ENCODE data around the gene PCNX2.
A peak's percentile ranks its signal among the peaks of the same experiment; 100 is the strongest.

The PCNX2 gene, protein sequence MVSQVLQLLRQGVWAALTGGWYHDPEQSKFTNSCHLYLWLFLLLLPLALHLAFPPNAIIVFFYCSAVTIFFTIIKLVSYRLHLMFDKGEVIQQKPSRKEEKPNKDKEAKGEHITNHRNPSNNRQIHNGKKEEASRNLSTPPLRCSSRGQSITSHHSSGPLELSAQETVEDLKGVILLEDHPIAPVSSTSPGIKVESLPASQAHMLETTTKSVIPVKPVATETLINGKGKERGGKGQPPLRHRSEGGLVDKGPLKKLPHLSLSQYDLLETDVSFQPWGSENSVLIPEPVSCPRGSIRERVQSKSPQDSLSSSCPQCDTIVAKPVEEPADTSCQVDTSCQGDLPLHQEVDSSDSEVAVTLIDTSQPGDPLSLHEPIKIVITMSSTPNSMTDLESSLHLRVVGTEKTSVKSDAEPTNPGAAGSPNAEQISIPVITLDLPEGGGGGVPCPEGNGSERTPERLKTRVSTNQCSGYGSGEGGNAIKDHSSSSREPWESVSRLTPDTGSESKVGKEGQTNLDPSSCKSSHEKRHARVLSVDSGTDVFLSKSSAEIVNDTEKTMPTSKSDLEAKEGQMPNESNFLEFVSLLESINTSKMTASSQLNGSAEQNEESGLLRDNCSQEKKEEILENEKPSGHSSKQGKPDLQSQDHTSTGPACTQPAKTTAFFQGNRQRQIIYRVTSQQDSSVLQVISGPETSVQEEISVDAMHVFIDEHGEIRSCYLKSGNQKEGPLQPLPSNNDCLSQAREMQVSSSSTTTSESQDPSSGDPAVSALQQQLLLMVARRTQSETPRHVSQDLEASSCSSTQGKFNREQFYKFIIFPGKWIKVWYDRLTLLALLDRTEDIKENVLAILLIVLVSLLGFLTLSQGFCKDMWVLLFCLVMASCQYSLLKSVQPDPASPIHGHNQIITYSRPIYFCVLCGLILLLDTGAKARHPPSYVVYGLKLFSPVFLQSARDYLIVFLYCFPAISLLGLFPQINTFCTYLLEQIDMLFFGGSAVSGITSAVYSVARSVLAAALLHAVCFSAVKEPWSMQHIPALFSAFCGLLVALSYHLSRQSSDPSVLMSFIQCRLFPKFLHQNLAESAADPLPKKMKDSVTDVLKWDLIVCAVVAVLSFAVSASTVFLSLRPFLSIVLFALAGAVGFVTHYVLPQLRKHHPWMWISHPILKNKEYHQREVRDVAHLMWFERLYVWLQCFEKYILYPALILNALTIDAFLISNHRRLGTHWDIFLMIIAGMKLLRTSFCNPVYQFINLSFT (N-terminal part only)

DNA sequence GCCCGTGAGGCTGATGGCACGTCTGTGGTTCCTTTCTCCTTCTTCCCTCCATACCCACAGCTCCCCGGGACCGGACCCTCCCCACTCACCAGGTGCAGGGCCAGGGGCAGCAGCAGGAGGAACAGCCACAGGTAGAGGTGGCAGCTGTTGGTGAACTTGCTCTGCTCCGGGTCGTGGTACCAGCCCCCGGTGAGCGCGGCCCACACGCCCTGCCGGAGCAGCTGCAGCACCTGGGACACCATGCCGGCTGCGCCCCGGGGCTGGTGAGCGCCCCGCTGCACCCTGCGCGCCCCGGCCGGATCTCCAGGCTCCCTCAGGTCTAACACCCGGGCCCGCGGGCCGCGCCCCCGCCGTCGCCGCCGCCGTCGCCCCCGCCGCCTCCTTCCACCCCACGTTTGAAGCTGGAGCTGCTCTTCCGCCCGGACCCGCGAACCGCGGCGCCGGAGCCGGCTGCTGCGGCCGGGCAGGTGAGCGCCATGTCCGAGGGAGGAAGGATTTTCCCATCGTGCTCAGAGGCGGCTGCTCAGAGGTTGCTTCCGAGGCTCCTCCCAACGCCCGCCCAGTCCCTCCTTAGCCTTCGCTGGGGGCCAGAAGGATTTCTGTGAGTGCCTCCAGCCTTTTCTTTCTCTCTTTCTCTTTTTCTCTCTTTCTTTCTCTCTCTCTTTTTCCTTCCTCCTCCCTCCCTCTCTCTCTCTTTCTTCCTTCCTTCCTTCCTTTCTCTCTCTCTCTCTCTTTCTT, at the start of gene PCNX2:
PCNX2 (minus strand) TSS at position 489 of the 738 bp plus-strand sequence; CDS start at position 242, 247 bp downstream.
- H3K79me2 ChIP-seq (ENCODE audit: insufficient read depth, low read length): peaks cover 44% of the 10 kb centered on the region
- TF ChIP-seq EZH2phosphoT487 (IDR thresholded peaks at IDR 0.05; ENCODE audit: borderline replicate concordance): no peak
- TF ChIP-seq, protein P1, sequence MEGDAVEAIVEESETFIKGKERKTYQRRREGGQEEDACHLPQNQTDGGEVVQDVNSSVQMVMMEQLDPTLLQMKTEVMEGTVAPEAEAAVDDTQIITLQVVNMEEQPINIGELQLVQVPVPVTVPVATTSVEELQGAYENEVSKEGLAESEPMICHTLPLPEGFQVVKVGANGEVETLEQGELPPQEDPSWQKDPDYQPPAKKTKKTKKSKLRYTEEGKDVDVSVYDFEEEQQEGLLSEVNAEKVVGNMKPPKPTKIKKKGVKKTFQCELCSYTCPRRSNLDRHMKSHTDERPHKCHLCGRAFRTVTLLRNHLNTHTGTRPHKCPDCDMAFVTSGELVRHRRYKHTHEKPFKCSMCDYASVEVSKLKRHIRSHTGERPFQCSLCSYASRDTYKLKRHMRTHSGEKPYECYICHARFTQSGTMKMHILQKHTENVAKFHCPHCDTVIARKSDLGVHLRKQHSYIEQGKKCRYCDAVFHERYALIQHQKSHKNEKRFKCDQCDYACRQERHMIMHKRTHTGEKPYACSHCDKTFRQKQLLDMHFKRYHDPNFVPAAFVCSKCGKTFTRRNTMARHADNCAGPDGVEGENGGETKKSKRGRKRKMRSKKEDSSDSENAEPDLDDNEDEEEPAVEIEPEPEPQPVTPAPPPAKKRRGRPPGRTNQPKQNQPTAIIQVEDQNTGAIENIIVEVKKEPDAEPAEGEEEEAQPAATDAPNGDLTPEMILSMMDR (conservative IDR thresholded peaks at IDR 0.05; ENCODE audit: low read length): no peak
- peak within 1 kb of the TSS; percentile 74 for H3K9ac ChIP-seq (ENCODE audit: low read depth, low read length, poor library complexity, severe bottlenecking)

DNA sequence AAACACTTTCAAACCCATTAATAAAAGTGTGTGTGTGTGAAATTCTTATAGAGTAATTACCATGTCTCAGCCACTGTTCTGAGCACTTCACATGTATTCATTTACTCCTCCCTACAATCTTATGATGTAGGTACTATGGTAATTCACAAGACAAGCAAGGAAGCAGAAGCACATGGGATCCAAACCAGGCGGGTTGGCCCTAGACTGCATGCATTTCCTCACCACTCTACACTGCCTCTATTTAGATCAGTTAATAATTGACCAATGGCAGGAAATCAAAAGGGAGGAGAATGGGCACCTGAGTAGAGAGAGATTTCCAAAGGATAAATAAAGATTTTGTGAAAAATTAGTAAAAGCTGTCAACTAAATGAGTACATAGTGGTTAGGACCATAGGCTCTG, 47.7 kb upstream of the PCNX2 start:
- Histone ChIP-seq H3K27me3 (ENCODE audit: insufficient read depth, low read length, poor library complexity, severe bottlenecking) (no peaks in the 10 kb centered on the region), H4K20me1 (ENCODE audit: insufficient read depth, low read length, poor library complexity, severe bottlenecking) (no peaks in the 10 kb centered on the region), H3K4me3 (ENCODE audit: low read length, poor library complexity, severe bottlenecking) (no peak overlapping the region), H3K9me3 (ENCODE audit: insufficient read depth, low read depth, low read length) (no peaks in the 10 kb centered on the region), H3K36me3 (ENCODE audit: insufficient read depth, low read length) (peaks cover 6% of the 10 kb centered on the region; the same call in 1 of the 2 replicates), H3K4me1 (ENCODE audit: insufficient read depth, low read length, poor library complexity, severe bottlenecking) (peaks cover 29% of the 10 kb centered on the region), H3K4me2 (ENCODE audit: low read depth, low read length, poor library complexity, severe bottlenecking) (no peak overlapping the region), H2AFZ (ENCODE audit: low read length) (no peak overlapping the region), H3K9me2 (replicated peaks; ENCODE audit: low read depth, low read length) (no peaks in the 10 kb centered on the region), H3K9ac (ENCODE audit: low read depth, low read length, poor library complexity, severe bottlenecking) (no peak overlapping the region), H3K79me2 (ENCODE audit: insufficient read depth, low read length) (peaks cover 15% of the 10 kb centered on the region; the same call in 1 of the 2 replicates), H3F3A (ENCODE audit: low read depth) (no peaks in the 10 kb centered on the region)
- TF ChIP-seq EZH2phosphoT487 (IDR thresholded peaks at IDR 0.05; ENCODE audit: borderline replicate concordance): no peak
- TF ChIP-seq, protein P1 (conservative IDR thresholded peaks at IDR 0.05; ENCODE audit: low read length): no peak

More for the DNA sequence above, at the start of gene PCNX2:
- Histone ChIP-seq H2AFZ (ENCODE audit: low read length) (peak within 1 kb of the TSS; percentile 97), H3F3A (ENCODE audit: low read depth) (no peaks in the 10 kb centered on the region; the same call in 1 of the 2 replicates), H3K27me3 (ENCODE audit: insufficient read depth, low read length, poor library complexity, severe bottlenecking) (no peaks in the 10 kb centered on the region), H3K4me3 (ENCODE audit: low read length, poor library complexity, severe bottlenecking) (peak within 1 kb of the TSS; percentile 86), H4K20me1 (ENCODE audit: insufficient read depth, low read length, poor library complexity, severe bottlenecking) (peaks cover 20% of the 10 kb centered on the region), H3K36me3 (ENCODE audit: insufficient read depth, low read length) (no peaks in the 10 kb centered on the region), H3K9me2 (replicated peaks; ENCODE audit: low read depth, low read length) (no peaks in the 10 kb centered on the region), H3K4me1 (ENCODE audit: insufficient read depth, low read length, poor library complexity, severe bottlenecking) (peaks cover 43% of the 10 kb centered on the region), H3K4me2 (ENCODE audit: low read depth, low read length, poor library complexity, severe bottlenecking) (peak within 1 kb of the TSS; percentile 87), H3K9me3 (ENCODE audit: insufficient read depth, low read depth, low read length) (no peaks in the 10 kb centered on the region)

All from Loucy (cell line).